ENCODE results near the gene JAK1. TPM values are rescaled to one million over a fixed set of nuclear protein-coding genes. Genes with fewer than 3 reads are reported as not detected.

The JAK1 gene
- 106 TPM for total RNA-seq
- long read RNA-seq, full-length matches to known transcripts = 139 of 247 reads
- long read RNA-seq, partial matches to known transcripts = 85 of 247 reads
- long read RNA-seq, other reads (novel, unspliced or antisense) = 23 of 247 reads

GRCh38 chr1:64966158-64966971 lies at the start of gene JAK1:
JAK1 (minus strand) TSS chr1:64966549; CDS start chr1:64886264, 80,285 bp downstream.
- Histone ChIP-seq H3K4me1 (peaks cover 53% of the 10 kb centered on the region), H3K27me3 (ENCODE audit: low read depth) (no peaks in the 10 kb centered on the region), H3K4me3 (peak within 1 kb of the TSS; percentile 82), H3K9me3 (replicated peaks) (no peaks in the 10 kb centered on the region), H3K36me3 (no peaks in the 10 kb centered on the region), H3K27ac (replicated peaks) (peak within 1 kb of the TSS; percentile 98)
- TF ChIP-seq CTCF (IDR thresholded peaks at IDR 0.05; ENCODE audit: borderline replicate concordance) = peak; percentile 25
- intact Hi-C loops (cut with micrococcal nuclease) = no loop called here
- peak; percentile 90 for DNase-seq

GRCh38 chr1:65014321-65014720 lies 48.0 kb upstream of the JAK1 start:
- intact Hi-C loops (cut with micrococcal nuclease) = no loop called here
- H3K4me1 ChIP-seq = no peaks in the 10 kb centered on the region

GRCh38 chr1:65011983-65012382 lies 45.6 kb upstream of the JAK1 start:
- Histone ChIP-seq H3K4me1 (no peaks in the 10 kb centered on the region), H3K4me3 (no peak overlapping the region), H3K36me3 (no peaks in the 10 kb centered on the region), H3K27me3 (ENCODE audit: low read depth) (no peaks in the 10 kb centered on the region), H3K9me3 (replicated peaks) (no peaks in the 10 kb centered on the region), H3K27ac (replicated peaks) (no peak overlapping the region)
- TF ChIP-seq CTCF (IDR thresholded peaks at IDR 0.05; ENCODE audit: borderline replicate concordance) = no peak
- no peak for DNase-seq
- intact Hi-C loops (cut with micrococcal nuclease) = no loop called here

More at GRCh38 chr1:65014321-65014720, 48.0 kb upstream of the JAK1 start:
- no peaks in the 10 kb centered on the region for H3K36me3 ChIP-seq
- no peak for DNase-seq
- no peaks in the 10 kb centered on the region for H3K9me3 ChIP-seq (replicated peaks)
- no peak for TF ChIP-seq CTCF (IDR thresholded peaks at IDR 0.05; ENCODE audit: borderline replicate concordance)
- no peak overlapping the region for H3K4me3 ChIP-seq
- no peaks in the 10 kb centered on the region for H3K27me3 ChIP-seq (ENCODE audit: low read depth)
- H3K27ac ChIP-seq (replicated peaks) = no peak overlapping the region

GRCh38 chr1:65009724-65010420 lies 43.5 kb upstream of the JAK1 start:
- no peak for TF ChIP-seq CTCF (IDR thresholded peaks at IDR 0.05; ENCODE audit: borderline replicate concordance)
- H3K27me3 ChIP-seq (ENCODE audit: low read depth) = no peaks in the 10 kb centered on the region
- no peak overlapping the region for H3K27ac ChIP-seq (replicated peaks)
- H3K4me1 ChIP-seq = no peaks in the 10 kb centered on the region
- no peaks in the 10 kb centered on the region for H3K36me3 ChIP-seq
- H3K4me3 ChIP-seq = no peak overlapping the region
- intact Hi-C loops (cut with micrococcal nuclease) = no loop called here
- no peak for DNase-seq
- H3K9me3 ChIP-seq (replicated peaks) = no peaks in the 10 kb centered on the region

DNA sequence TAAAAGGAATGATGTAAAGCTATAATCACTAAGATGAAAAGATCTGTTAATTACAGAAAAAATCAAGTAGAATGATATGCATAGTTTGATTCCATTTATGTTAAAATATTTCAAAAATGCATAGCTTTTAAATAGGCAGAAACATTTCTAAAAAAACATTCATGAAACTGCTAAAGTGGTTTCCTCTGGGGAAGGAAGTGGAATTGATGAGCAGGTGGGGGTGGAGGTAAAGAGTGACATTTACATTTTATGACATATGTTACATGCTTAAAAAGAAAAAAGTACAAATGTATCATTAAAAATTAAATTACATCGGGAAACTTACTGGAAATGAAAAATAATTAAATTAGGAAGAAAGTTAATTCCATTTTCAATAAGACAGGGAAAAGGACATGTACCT lies 42.8 kb upstream of the JAK1 start:
- intact Hi-C loops (cut with micrococcal nuclease) = no loop called here
- H3K27me3 ChIP-seq (ENCODE audit: low read depth) = no peaks in the 10 kb centered on the region
- TF ChIP-seq CTCF (IDR thresholded peaks at IDR 0.05; ENCODE audit: borderline replicate concordance) = no peak

More for the DNA sequence above, 42.8 kb upstream of the JAK1 start:
- no peaks in the 10 kb centered on the region for H3K36me3 ChIP-seq
- H3K4me3 ChIP-seq = no peak overlapping the region
- H3K27ac ChIP-seq (replicated peaks) = no peak overlapping the region
- no peaks in the 10 kb centered on the region for H3K4me1 ChIP-seq
- no peaks in the 10 kb centered on the region for H3K9me3 ChIP-seq (replicated peaks)
- no peak for DNase-seq

Data from left ventricle myocardium inferior (tissue), 1 donor.